Neural crest cell (in vitro differentiated cells): ENCODE results near the gene RFTN1. TPM values are rescaled to one million over a fixed set of nuclear protein-coding genes. Genes with fewer than 3 reads are reported as not detected.

ENCODE experiments used
- DNase-seq: peaks from one replicate; pipeline ENCODE4 v3.0.0; 2021; ENCODE audit warnings: low read depth, mixed read lengths, low spot score
- H3K27ac Mint-ChIP-seq: one replicate; pipeline ENCODE4 v1.8.0; 2021; ENCODE audit warnings: mild to moderate bottlenecking, mixed read lengths; ENCODE audit not compliant: unreplicated experiment
- H3K27me3 Mint-ChIP-seq: 2 replicates; pipeline ENCODE4 v1.8.0; 2021; ENCODE audit warnings: low read depth, mild to moderate bottlenecking, mixed read lengths
- H3K36me3 Mint-ChIP-seq: 2 replicates; pipeline ENCODE4 v1.8.0; 2021; ENCODE audit warnings: low read depth, mild to moderate bottlenecking, mixed read lengths
- H3K4me1 Mint-ChIP-seq: 2 replicates; pipeline ENCODE4 v1.8.0; 2021; ENCODE audit warnings: mixed read lengths
- H3K4me3 Mint-ChIP-seq: one replicate; pipeline ENCODE4 v1.8.0; 2021; ENCODE audit warnings: mild to moderate bottlenecking, mixed read lengths
- H3K9me3 Mint-ChIP-seq: 2 replicates; pipeline ENCODE4 v1.8.0; 2021; ENCODE audit warnings: mixed read lengths
- total RNA-seq: library from RNA; stranded (reverse); gene quantifications from 2 replicates; pipeline ENCODE4 v1.2.1, GENCODE V29; 2021
- TF ChIP-seq, protein P1 (sequence below): fragments of 200-600 bp; sonication (generic); conservative IDR thresholded peaks from 2 replicates; pipeline ENCODE4 v1.5.0; 2021; ENCODE audit warnings: antibody characterized with exemption, mild to moderate bottlenecking

Gene RFTN1
- total RNA-seq, 1 donor from 2014 or later, result 2.0 TPM

GRCh38 chr3:16487511-16488175, 25.9 kb downstream of the RFTN1 start:
- peaks cover 12% of the 10 kb centered on the region for H3K9me3 Mint-ChIP-seq

DNA sequence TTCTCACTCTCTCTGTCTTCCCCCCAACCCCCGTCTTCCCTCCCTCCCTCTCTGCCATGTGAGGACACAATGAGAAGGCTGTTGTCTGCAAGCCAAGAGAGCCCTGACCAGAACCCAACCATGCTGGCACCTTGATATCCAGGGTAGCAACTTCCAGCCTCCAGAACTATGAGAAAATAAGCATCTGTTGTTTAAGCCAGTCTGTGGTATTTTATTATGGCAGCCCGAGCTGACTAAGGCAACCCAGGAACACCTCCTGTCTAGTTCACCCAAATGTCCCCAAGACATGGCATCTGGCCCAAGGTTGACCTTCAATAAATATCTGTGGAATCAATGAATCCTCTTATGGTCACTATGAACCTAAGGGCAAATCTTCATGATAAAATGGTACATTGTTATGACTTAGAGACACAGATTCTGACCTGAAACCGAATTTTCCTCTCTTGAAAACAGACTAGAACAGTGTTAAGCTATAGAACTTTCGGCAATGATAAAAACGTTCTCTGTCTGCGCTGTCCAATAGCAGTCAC, 26.5 kb downstream of the RFTN1 start:
- no peak overlapping the region for H3K4me3 Mint-ChIP-seq
- peaks cover 7% of the 10 kb centered on the region for H3K4me1 Mint-ChIP-seq
- no peak for DNase-seq
- peaks cover 2% of the 10 kb centered on the region for H3K27me3 Mint-ChIP-seq
- peaks cover 3% of the 10 kb centered on the region for H3K36me3 Mint-ChIP-seq
- H3K9me3 Mint-ChIP-seq, result peaks cover 12% of the 10 kb centered on the region
- TF ChIP-seq, protein P1, sequence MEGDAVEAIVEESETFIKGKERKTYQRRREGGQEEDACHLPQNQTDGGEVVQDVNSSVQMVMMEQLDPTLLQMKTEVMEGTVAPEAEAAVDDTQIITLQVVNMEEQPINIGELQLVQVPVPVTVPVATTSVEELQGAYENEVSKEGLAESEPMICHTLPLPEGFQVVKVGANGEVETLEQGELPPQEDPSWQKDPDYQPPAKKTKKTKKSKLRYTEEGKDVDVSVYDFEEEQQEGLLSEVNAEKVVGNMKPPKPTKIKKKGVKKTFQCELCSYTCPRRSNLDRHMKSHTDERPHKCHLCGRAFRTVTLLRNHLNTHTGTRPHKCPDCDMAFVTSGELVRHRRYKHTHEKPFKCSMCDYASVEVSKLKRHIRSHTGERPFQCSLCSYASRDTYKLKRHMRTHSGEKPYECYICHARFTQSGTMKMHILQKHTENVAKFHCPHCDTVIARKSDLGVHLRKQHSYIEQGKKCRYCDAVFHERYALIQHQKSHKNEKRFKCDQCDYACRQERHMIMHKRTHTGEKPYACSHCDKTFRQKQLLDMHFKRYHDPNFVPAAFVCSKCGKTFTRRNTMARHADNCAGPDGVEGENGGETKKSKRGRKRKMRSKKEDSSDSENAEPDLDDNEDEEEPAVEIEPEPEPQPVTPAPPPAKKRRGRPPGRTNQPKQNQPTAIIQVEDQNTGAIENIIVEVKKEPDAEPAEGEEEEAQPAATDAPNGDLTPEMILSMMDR, result no peak
- H3K27ac Mint-ChIP-seq, result no peak overlapping the region

More at GRCh38 chr3:16487511-16488175, 25.9 kb downstream of the RFTN1 start:
- DNase-seq, result no peak
- Mint-ChIP-seq H3K27me3 (peaks cover 2% of the 10 kb centered on the region), H3K4me3 (no peak overlapping the region), H3K36me3 (peaks cover 3% of the 10 kb centered on the region), H3K4me1 (peaks cover 3% of the 10 kb centered on the region), H3K27ac (no peak overlapping the region)
- TF ChIP-seq, protein P1, result no peak

DNA sequence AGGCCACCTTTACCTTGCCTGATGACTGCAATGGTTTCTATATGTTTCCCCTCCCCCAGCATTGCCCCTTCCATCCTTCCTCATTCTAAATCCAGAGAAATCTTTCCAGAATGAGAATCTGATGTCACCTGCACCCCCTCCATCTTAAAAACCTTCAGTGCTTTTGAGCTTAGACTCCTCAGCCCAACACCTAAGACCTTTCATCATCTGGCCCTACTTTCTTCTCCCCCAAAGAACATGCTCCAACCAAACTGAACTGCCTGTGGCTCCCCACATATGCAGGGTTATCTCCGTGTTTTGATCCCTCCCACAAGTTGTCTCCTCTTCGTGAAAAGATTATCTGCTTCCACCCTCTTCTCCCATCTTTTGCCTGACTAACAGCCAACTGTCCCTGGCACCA, 27.3 kb downstream of the RFTN1 start:
- H3K4me3 Mint-ChIP-seq, result no peak overlapping the region
- peaks cover 2% of the 10 kb centered on the region for H3K27me3 Mint-ChIP-seq

GRCh38 chr3:16485395-16485992, 28.0 kb downstream of the RFTN1 start:
- H3K27me3 Mint-ChIP-seq, result peaks cover 2% of the 10 kb centered on the region
- DNase-seq, result no peak
- peaks cover 14% of the 10 kb centered on the region for H3K4me1 Mint-ChIP-seq
- H3K36me3 Mint-ChIP-seq, result no peaks in the 10 kb centered on the region
- H3K9me3 Mint-ChIP-seq, result peaks cover 4% of the 10 kb centered on the region
- TF ChIP-seq, protein P1, result no peak
- H3K27ac Mint-ChIP-seq, result no peak overlapping the region
- no peak overlapping the region for H3K4me3 Mint-ChIP-seq

More for the DNA sequence above, 27.3 kb downstream of the RFTN1 start:
- TF ChIP-seq, protein P1, result no peak
- H3K4me1 Mint-ChIP-seq, result peaks cover 10% of the 10 kb centered on the region
- peaks cover 1% of the 10 kb centered on the region for H3K36me3 Mint-ChIP-seq
- peaks cover 9% of the 10 kb centered on the region for H3K9me3 Mint-ChIP-seq
- H3K27ac Mint-ChIP-seq, result no peak overlapping the region
- no peak for DNase-seq

DNA sequence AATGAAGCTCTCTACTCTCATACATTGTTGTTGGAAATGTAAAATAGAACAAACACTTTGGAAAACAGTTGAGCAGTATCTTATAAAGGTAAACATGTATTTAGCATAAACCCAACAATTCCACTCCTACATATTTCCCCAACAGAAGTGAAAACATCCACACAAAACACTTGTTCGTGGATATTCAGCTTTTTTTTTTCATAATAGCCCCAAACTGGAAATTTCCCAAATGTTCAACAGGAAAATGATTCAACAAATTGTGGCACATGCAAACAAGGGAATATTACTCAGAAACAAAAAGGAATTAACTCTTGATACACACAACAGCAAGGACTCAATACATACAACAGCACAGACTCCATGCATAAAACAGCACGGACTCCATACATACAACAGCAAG, 28.5 kb downstream of the RFTN1 start:
- Mint-ChIP-seq H3K4me1 (peaks cover 14% of the 10 kb centered on the region), H3K9me3 (peaks cover 2% of the 10 kb centered on the region), H3K36me3 (no peaks in the 10 kb centered on the region), H3K27me3 (peaks cover 2% of the 10 kb centered on the region), H3K27ac (no peak overlapping the region), H3K4me3 (no peak overlapping the region)
- TF ChIP-seq, protein P1, result no peak
- DNase-seq, result no peak
